ENCODE measurements around the gene RUVBL2.

The RUVBL2 gene

GRCh38 chr19:48989701-48990291 is 3.9 kb upstream of the RUVBL2 start:
- DNase-seq (ENCODE audit: low read depth in 2 of 2): no peak

GRCh38 chr19:48990400-48990799 is 3.3 kb upstream of the RUVBL2 start:
- no peak for DNase-seq (ENCODE audit: low read depth in 2 of 2)

DNA sequence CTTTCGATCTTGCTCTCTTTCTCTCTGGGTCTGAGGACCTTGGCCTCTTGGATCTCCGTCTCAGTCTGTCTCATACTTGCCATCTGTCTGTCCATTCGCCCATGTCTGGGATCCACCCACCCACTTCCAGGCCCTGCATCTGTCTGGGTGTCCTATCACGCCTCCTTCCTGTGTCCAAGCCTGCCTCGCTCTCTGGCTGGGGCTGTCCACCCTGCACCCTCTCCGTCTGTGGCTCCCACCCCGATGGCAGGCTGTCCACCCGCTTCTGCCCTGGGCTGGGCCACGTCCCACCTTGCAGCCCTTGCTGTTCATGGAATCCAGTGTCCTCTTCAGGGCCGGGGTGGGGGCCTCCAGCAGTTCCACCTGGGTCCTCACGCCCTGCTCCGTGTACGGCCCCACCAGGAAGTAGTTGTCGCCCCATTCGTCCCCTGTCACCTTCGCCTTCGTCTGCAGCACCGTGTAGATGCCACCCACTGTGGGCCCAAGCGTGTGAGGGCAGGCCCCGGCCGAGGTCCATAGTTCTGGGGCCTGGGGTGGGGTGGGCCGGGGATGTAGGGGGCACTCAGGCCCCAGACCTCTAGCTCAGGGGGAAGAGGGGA is 2.6 kb upstream of the RUVBL2 start:
- DNase-seq (ENCODE audit: low read depth in 2 of 2): no peak

GRCh38 chr19:48991873-48992580 is 1.7 kb upstream of the RUVBL2 start:
- no peak for DNase-seq (ENCODE audit: low read depth in 2 of 2)

DNA sequence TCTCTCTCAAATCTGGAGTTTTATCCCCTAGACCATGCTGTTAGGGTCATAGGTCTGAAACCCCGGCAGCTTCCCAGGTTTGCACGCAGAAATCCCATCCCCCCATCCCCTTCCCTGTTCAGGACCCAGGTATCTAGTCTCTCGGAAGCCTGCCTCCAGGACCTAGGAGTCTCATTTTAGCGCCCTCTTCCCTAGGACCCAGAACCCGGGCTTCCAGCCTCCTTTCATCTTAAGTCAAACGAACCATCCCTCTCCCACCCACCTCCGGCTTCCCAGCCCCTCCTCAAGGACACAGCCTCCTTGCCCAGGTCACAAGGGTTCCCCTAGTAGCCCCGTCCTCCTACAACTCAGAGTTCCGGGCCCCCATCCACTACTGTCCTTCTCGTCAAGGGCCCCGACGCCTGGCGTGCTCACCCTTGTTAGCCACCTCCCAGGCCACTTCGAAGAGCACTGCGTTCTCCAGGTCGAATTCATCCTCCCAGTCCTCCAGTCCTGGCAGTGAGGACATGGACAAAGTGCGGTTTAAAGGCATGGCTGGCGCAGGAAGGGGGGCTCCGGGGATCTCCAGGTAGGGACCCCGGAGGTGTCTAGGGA is 1.0 kb upstream of the RUVBL2 start:
- DNase-seq (ENCODE audit: low read depth in 2 of 2): no peak

DNA sequence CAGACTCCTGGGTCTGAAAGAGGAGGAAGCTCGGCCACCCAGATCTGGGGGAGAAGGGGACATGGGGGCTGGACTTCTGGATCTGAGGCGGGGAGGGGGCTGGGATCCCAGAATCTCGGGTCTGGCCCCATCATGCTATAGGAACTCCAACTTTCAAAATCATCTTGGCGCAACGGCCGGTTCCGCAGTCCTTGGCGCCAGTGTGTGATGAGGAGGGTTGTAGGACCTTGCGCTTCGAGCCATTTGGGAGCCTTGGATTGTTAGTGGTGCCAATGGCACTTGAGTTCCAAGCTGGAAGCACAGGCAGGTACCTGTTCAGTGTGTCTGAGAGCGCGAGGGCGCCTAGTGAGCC is 324 bp downstream of the RUVBL2 start:
- DNase-seq (ENCODE audit: low read depth in 2 of 2): no peak

DNA sequence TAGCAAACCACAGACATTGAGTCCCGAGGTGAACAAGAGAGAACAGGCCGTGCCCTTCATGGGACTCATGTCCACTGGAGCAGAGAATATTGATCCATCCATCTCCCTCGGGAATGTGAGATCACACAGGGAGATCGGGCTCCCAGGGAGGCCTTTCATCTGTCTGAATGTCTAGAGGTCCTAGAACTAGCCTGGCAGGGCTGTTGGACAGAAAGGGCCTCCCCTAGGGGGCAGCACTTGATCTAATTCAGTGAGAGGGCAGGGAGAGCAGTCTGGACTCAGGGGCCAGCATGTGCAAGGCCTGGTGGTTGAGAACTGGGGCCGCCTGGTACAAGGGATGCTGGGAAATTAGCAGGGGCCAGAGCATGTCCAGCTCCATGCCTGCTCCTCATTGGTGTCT is 4.3 kb downstream of the RUVBL2 start:
- DNase-seq (ENCODE audit: low read depth in 2 of 2): peak in 1 of 2 donors; percentile 52

GRCh38 chr19:48999481-49000325 is 6.0 kb downstream of the RUVBL2 start:
- DNase-seq (ENCODE audit: low read depth in 2 of 2): peak in 1 of 2 donors; percentile 72

DNA sequence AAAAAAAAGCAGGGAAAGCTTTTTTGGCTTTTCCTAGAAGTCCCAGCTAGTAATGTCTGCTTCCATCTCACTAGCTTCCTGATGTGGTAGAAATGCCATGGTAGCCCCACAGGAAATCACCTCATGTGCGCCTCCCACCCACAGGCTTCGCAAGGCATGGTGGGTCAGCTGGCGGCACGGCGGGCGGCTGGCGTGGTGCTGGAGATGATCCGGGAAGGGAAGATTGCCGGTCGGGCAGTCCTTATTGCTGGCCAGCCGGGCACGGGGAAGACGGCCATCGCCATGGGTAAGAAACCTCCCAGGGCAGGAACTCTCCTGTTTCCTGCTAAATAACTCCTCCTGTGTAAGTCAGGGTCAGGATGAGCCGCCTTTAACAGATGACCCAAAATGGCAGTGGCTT is 10.4 kb downstream of the RUVBL2 start:
- DNase-seq (ENCODE audit: low read depth in 2 of 2): no peak

DNA sequence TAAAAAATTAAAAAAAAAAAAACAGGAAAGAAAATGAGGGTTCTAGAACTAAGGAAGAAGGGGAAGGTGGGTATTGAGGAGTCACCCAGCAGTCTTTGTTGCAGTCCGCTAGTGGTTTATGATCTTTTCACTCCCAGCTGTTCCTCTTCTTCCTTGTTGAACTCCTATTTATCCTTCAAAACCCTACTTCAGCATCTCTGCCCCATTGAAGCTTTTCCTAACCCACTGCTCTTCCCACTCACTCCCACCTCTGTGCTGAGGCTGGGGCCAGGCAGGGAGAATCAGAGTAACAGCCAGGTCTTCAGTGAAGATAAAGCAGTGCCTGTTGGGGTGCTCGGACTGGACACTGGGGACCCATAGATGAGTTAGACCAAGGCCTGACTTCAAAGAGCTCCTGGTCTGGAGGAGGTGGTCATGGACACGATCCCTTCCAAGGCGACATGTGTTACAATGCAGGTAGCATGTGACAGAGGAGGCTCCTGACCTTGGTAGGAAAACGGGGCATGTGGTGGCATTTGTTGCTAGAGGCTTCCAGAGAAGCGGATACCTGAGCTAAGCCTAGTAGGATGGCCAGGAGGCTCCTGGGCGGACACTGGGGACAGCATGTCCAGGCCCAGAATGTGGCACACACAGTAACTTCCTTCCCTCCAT is 11.4 kb downstream of the RUVBL2 start:
- DNase-seq (ENCODE audit: low read depth in 2 of 2): no peak

DNA sequence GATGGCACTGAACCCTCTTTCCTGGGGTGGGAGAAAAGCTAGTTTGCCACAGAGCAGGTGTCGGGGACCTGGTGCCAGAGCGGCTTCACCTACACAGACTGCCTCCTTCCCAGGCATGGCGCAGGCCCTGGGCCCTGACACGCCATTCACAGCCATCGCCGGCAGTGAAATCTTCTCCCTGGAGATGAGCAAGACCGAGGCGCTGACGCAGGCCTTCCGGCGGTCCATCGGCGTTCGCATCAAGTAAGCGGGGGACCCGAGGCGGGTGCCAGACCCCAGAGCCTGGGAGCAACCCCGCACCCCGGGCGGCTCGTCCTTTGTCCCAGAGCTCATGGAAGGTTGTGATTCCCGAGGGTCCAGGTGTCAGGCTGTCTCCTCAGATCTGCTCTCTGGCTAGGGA is 13.2 kb downstream of the RUVBL2 start:
- DNase-seq (ENCODE audit: low read depth in 2 of 2): no peak

- no peak for DNase-seq (ENCODE audit: low read depth in 2 of 2)
Measured at GRCh38 chr19:49009828-49010227, 16.1 kb downstream of the RUVBL2 start.

DNA sequence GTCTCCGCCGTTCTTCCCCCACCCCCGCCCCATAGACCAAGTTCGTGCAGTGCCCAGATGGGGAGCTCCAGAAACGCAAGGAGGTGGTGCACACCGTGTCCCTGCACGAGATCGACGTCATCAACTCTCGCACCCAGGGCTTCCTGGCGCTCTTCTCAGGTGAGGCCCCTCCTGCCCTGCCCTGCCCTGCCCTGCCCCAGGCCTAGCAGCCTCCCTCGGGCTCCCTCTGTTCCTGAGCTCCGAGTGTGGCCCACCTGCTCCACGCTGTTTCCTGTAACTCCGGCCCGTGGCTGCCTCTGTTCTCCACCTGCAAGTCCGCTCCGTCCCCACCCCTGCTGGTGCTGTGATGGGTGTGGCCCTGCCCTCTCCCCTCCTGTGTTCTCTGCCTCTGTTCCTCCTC is 16.8 kb downstream of the RUVBL2 start:
- DNase-seq (ENCODE audit: low read depth in 2 of 2): no peak

GRCh38 chr19:49011194-49011593 is 17.5 kb downstream of the RUVBL2 start:
- no peak for DNase-seq (ENCODE audit: low read depth in 2 of 2)

- no peak for DNase-seq (ENCODE audit: low read depth in 2 of 2)
Measured at GRCh38 chr19:49014123-49014869, 20.6 kb downstream of the RUVBL2 start.

- DNase-seq (ENCODE audit: low read depth in 2 of 2): no peak
Measured at GRCh38 chr19:49014870-49015255, 21.2 kb downstream of the RUVBL2 start.

GRCh38 chr19:49016067-49016839 is 22.6 kb downstream of the RUVBL2 start:
- DNase-seq (ENCODE audit: low read depth in 2 of 2): no peak

- DNase-seq (ENCODE audit: low read depth in 2 of 2): no peak
Measured at GRCh38 chr19:49017041-49017665, 23.5 kb downstream of the RUVBL2 start, which contains the start of gene LHB. Gene LHB, minus strand, starts transcription at chr19:49017091. Its CDS starts 10 bp downstream, at chr19:49017081.

DNA sequence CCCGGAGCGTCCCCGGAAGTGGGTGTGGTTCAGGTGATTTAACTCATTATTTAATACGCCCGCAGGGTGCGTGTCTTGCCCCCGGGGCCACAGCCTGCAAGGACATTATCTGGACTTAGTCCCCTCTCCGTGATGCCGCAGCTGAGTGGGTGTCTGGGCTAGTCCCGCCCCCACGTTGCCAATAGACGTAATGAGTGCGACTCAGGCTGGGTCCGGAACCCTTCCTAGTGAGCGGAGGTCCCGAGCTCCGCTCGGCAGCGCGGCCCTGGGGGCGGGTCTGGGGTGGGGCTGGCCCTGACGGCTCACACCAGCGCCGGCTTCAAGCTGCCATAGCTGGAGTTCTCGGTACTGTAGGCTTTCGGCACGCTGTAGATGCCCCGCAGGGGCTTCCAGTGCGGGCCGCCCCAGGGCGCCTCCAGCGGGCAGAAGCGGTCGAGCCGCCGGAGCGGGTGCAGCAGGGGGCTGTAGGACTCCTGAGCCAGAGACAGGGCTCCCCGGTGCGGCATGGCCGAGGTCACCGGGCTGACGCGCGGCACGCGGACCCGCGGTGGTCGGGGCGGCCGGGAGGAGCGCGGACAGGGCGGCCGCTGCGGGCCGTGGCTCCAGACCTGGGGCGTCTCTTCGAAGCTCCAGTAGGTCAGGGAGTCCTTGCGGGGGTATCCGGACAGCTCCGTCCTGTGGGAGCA is 24.1 kb downstream of the RUVBL2 start:
- peak in 1 of 2 donors; percentile 46 for DNase-seq (ENCODE audit: low read depth in 2 of 2)
